Spleen (tissue), 11 donors: ENCODE measurements around the gene COLEC12. TPM values are rescaled to one million over a fixed set of nuclear protein-coding genes. Genes with fewer than 3 reads are reported as not detected.

Source experiments
- DNase-seq: peaks from one replicate; pipeline ENCODE4 v3.0.0-alpha.2; 2020
- H3K27ac ChIP-seq, 8 donors: fragments of 200-600 bp; sonication (generic) in 7 of 8; 1 replicate in 4 of 8; 2 replicates in 4 of 8; pipeline versions ENCODE4 v1.5.0 to v1.8.0; 2016 to 2021; ENCODE audit warnings: inconsistent platforms in 4 of 8, mild to moderate bottlenecking in 4 of 8, moderate library complexity in 1 of 8
- H3K27me3 ChIP-seq, 7 donors: fragments of 200-600 bp; sonication (generic) in 6 of 7; replicated peaks in 1 of 7; 1 replicate in 4 of 7; 2 replicates in 3 of 7; pipeline versions ENCODE4 v1.5.0 to v1.8.0; 2016 to 2021; ENCODE audit warnings: inconsistent platforms in 3 of 7, mild to moderate bottlenecking in 1 of 7
- H3K36me3 ChIP-seq, 6 donors: fragments of 200-600 bp; sonication (generic) in 5 of 6; 1 replicate in 4 of 6; 2 replicates in 2 of 6; pipeline versions ENCODE4 v1.5.0 to v1.8.0; 2016 to 2021; ENCODE audit warnings: inconsistent platforms in 2 of 6
- H3K4me1 ChIP-seq, 6 donors: fragments of 200-600 bp; sonication (generic) in 5 of 6; 1 replicate in 3 of 6; 2 replicates in 3 of 6; pipeline versions ENCODE4 v1.5.0 to v1.8.0; 2016 to 2021; ENCODE audit warnings: inconsistent platforms in 3 of 6
- H3K4me3 ChIP-seq, 8 donors: fragments of 200-600 bp; sonication (generic) in 7 of 8; 1 replicate in 4 of 8; 2 replicates in 4 of 8; pipeline versions ENCODE4 v1.5.0 to v1.8.0; 2016 to 2021; ENCODE audit warnings: inconsistent platforms in 4 of 8, mild to moderate bottlenecking in 4 of 8, moderate library complexity in 2 of 8
- H3K9me3 ChIP-seq, 8 donors: fragments of 200-600 bp; sonication (generic) in 7 of 8; 1 replicate in 4 of 8; 2 replicates in 4 of 8; pipeline versions ENCODE4 v1.5.0 to v1.8.0; 2016 to 2021; ENCODE audit warnings: inconsistent platforms in 4 of 8
- CTCF ChIP-seq, 11 experiments: fragments of 200-600 bp in 7 of 11; fragments of 450-650 bp in 4 of 11; sonication (generic) in 4 of 11; IDR thresholded peaks in 8 of 11; conservative IDR thresholded peaks in 3 of 11; 1 replicate in 7 of 11; 2 replicates in 4 of 11; pipeline versions ENCODE4 v1.4.0 to v1.8.0; 2016 to 2021; ENCODE audit warnings: antibody characterized with exemption in 11 of 11, inconsistent platforms in 4 of 11, mild to moderate bottlenecking in 1 of 11
- POLR2A ChIP-seq, 3 donors: fragments of 450-650 bp; IDR thresholded peaks; one replicate each; pipeline ENCODE4 v1.5.1; 2017; ENCODE audit warnings: antibody characterized with exemption in 3 of 3, mild to moderate bottlenecking in 1 of 3
- POLR2AphosphoS5 ChIP-seq, 3 donors: sonication (generic); formaldehyde crosslinking; IDR thresholded peaks; one replicate each; pipeline ENCODE4 v1.5.1; 2017; ENCODE audit warnings: antibody characterized with exemption in 3 of 3
- WGBS, 5 donors: extraction: QIAGEN DNeasy Blood & Tissue Kit in 3 of 5; methylation state at CpG; one replicate each; pipeline versions ENCODE4 v1.1.5 to v1.1.7; 2013 to 2018; 5-methylcytosine and 5-hydroxymethylcytosine counted together
- intact Hi-C: fragments of 100-400 bp; cut with DNase I; formaldehyde crosslinking; loops from one replicate; pipeline ENCODE4 v1.15.0; 2023; ENCODE audit warnings: low total_unique reads
- polyA plus RNA-seq, 3 donors: library from polyadenylated mRNA; stranded (reverse); fragments of 200-250 nt; gene quantifications; one replicate each; pipeline ENCODE4 v1.2.1, GENCODE V29; 2013
- total RNA-seq, 7 donors: library from RNA; depleted of rRNA in 3 of 7; stranded (reverse); fragments of >200 nt in 3 of 7; fragmentation: NEBNext Ultra II Directional in 4 of 7; extraction: Animal tissue kit (Norgen Biotek cat#: 25700) in 4 of 7; gene quantifications; one replicate each; pipeline versions ENCODE4 v1.1.0 to v1.2.1, GENCODE V29; 2016 to 2021
- donor health status: healthy with polysubstance abuse.
- donor health status: DM: no; HTN: no; CAD: no; lungs with moderate emphysema.
- donor health status: DM: no; HTN: no; CAD: no.
- donor health status: Bipolar disorder and iron deficiency.
- donor health status: healthy.
- donor health status: DM: no; HTN: no; CAD: no.
- donor health status: DM: yes; HTN: yes; CAD: no.

The COLEC12 gene
- total and polyA plus RNA-seq, 10 donors: 0.13 to 4.5 (median 1.0) TPM

- Histone ChIP-seq H3K27ac (no peak overlapping the region), H3K4me1 (no peaks in the 10 kb centered on the region), H3K27me3 (no peaks in the 10 kb centered on the region), H3K36me3 (no peaks in the 10 kb centered on the region), H3K9me3 (no peaks in the 10 kb centered on the region), H3K4me3 (no peak overlapping the region)
- WGBS, 5 donors: 65 to 81% (median 75%) methylated on average over 1 of the region's 1 CpG
- intact Hi-C loops: no loop called here
- TF ChIP-seq POLR2A (IDR thresholded peaks at IDR 0.05) (no peak), CTCF (IDR thresholded peaks at IDR 0.05 in 8 of 11, conservative IDR thresholded peaks at IDR 0.05 in 3 of 11) (no peak), POLR2AphosphoS5 (IDR thresholded peaks at IDR 0.05) (no peak)
- DNase-seq: no peak
Observed at GRCh38 chr18:394987-395362, 105.5 kb downstream of the COLEC12 start.

DNA sequence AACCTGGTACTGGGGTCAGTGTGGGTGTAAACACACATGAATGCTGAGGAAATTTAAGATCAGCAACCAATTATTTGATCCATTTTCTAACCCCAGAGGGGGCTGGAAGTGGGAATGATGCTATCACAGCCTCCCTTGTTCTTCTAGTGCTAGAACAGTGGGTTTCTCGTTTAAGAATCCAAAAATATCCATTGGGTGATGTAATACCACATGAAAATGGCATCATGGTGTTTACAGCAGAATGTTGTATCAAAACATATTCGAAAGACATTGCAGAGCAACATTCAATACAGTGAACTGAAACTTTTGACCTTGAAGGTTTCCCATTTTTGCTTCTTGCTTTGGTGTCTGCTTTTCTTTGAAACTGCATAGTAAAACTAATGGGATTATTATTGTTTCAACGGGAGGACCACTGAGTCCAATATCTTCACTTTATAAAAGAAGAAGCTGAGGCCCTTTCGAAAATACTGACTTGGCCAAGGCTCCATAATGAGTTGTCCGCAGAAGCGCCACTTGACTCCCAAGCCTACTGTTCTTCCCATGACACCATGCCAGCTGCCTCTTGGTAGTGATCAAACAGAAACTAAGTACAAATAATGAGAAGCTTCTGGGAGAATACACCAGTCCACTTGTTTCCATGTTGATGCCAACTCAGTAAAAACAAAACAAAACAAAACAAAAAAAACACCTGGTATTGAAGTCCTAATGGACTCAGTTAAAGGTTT is 106.1 kb downstream of the COLEC12 start:
- intact Hi-C loops: no loop called here
- Histone ChIP-seq H3K9me3 (no peaks in the 10 kb centered on the region), H3K27ac (no peak overlapping the region), H3K4me3 (no peak overlapping the region), H3K27me3 (no peaks in the 10 kb centered on the region), H3K4me1 (no peaks in the 10 kb centered on the region), H3K36me3 (no peaks in the 10 kb centered on the region)
- 71 to 92% (median 86%) methylated on average over 6 of the region's 6 CpGs for WGBS, 5 donors
- no peak for DNase-seq
- TF ChIP-seq CTCF (IDR thresholded peaks at IDR 0.05 in 8 of 11, conservative IDR thresholded peaks at IDR 0.05 in 3 of 11) (no peak), POLR2A (IDR thresholded peaks at IDR 0.05) (no peak), POLR2AphosphoS5 (IDR thresholded peaks at IDR 0.05) (no peak)

DNA sequence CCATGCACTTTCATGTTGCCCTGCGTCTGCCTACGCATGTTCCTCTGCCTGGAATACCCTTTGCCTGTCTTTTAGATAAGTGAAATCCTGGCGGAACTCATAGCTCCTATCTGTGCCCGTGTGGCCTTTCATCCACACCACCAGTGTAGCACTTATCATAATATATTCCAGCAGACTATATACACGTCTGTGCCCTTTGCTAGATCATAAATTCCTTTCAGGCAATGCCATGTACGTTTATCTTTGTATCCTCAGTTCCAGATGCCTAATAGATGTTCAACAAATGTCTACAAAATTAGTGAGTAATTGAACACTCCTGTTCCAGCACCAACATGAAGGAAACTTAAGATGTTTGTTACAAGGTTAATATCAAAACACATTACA is 106.9 kb downstream of the COLEC12 start:
- no peak overlapping the region for H3K27ac ChIP-seq
- H3K9me3 ChIP-seq: no peaks in the 10 kb centered on the region
- intact Hi-C loops: no loop called here
- no peak overlapping the region for H3K4me3 ChIP-seq
- TF ChIP-seq POLR2AphosphoS5 (IDR thresholded peaks at IDR 0.05) (no peak), CTCF (IDR thresholded peaks at IDR 0.05 in 8 of 11, conservative IDR thresholded peaks at IDR 0.05 in 3 of 11) (no peak), POLR2A (IDR thresholded peaks at IDR 0.05) (no peak)
- H3K4me1 ChIP-seq: no peaks in the 10 kb centered on the region
- no peaks in the 10 kb centered on the region for H3K27me3 ChIP-seq
- no peaks in the 10 kb centered on the region for H3K36me3 ChIP-seq
- WGBS, 5 donors: 87 to 93% (median 88%) methylated on average over 6 of the region's 6 CpGs
- DNase-seq: no peak

DNA sequence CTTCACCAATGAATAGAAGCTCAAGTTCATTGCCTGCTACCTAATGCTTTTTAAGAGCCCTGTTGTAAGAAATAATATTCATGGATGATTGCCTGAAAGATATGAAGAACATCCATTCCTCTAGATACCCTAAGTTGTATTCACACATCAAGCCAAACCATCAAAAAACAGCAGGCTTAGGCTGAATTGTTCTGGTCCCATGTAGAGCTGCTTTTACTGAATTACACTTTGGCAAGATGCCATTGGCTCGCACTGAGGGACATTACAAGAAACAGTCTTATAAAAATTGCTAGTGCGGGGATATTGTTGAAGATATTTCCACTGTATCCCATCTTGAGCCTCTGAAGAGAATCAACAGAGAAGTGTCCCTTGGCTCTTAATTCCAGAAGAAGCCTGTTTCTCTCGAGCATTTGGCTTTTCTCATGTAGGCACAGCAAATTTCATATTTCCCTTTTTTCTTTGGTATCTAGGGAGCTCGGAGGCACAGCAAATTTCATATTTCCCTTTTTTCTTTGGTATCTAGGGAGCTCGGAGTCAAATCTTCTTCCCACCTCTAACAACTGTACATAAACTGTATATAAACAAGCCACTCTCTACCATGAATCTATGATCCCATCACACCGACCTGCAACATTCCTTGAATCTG is 107.5 kb downstream of the COLEC12 start:
- no peak overlapping the region for H3K27ac ChIP-seq
- intact Hi-C loops: no loop called here
- TF ChIP-seq CTCF (IDR thresholded peaks at IDR 0.05 in 8 of 11, conservative IDR thresholded peaks at IDR 0.05 in 3 of 11) (no peak), POLR2A (IDR thresholded peaks at IDR 0.05) (no peak), POLR2AphosphoS5 (IDR thresholded peaks at IDR 0.05) (no peak)
- no peak overlapping the region for H3K4me3 ChIP-seq
- 75 to 87% (median 82%) methylated on average over 6 of the region's 6 CpGs for WGBS, 5 donors
- no peaks in the 10 kb centered on the region for H3K36me3 ChIP-seq
- no peaks in the 10 kb centered on the region for H3K9me3 ChIP-seq
- DNase-seq: no peak
- no peaks in the 10 kb centered on the region for H3K27me3 ChIP-seq
- no peaks in the 10 kb centered on the region for H3K4me1 ChIP-seq
